Osteoblast (primary cell): ENCODE measurements around the gene NPAS3. TPM values are rescaled to one million over a fixed set of nuclear protein-coding genes. Genes with fewer than 3 reads are reported as not detected.

Experiments used
- DNase-seq: peaks from one replicate; pipeline ENCODE4 v3.0.0; 2011; ENCODE audit warnings: low spot score, mixed read lengths; ENCODE audit not compliant: insufficient read length; ENCODE audit errors: missing footprints
- H2AFZ ChIP-seq: 2 replicates; pipeline ENCODE4 v1.6.0; 2011; ENCODE audit warnings: mild to moderate bottlenecking, low read length
- H3K27ac ChIP-seq: 2 replicates; pipeline ENCODE4 v1.5.1; 2011; ENCODE audit warnings: mild to moderate bottlenecking, low read depth, low read length, moderate library complexity
- H3K27me3 ChIP-seq: 2 replicates; pipeline ENCODE4 v1.6.0; 2012; ENCODE audit warnings: mild to moderate bottlenecking, control low read depth, inconsistent platforms, low read length, moderate library complexity; ENCODE audit not compliant: insufficient read depth
- H3K36me3 ChIP-seq: 2 replicates; pipeline ENCODE4 v1.5.1; 2011; ENCODE audit warnings: mild to moderate bottlenecking, low read length, control low read depth, moderate library complexity; ENCODE audit not compliant: insufficient read depth
- H3K4me1 ChIP-seq: 2 replicates; pipeline ENCODE4 v1.5.1; 2011; ENCODE audit warnings: mild to moderate bottlenecking, low read length, control low read depth, moderate library complexity; ENCODE audit not compliant: insufficient read depth
- H3K4me2 ChIP-seq: 2 replicates; pipeline ENCODE4 v1.6.0; 2011; ENCODE audit warnings: mild to moderate bottlenecking, low read length; ENCODE audit not compliant: insufficient read depth
- H3K4me3 ChIP-seq: fragments of 200-600 bp; sonication (generic); 3 replicates; pipeline ENCODE4 v1.5.1; 2012; ENCODE audit warnings: mild to moderate bottlenecking, low read length, inconsistent platforms; ENCODE audit not compliant: insufficient read depth
- H3K79me2 ChIP-seq: 2 replicates; pipeline ENCODE4 v1.6.0; 2012; ENCODE audit warnings: mild to moderate bottlenecking, low read length, control low read depth, inconsistent platforms; ENCODE audit not compliant: insufficient read depth
- H3K9me3 ChIP-seq: 2 replicates; pipeline ENCODE4 v1.5.1; 2011; ENCODE audit warnings: low read depth, low read length, control low read depth
- H4K20me1 ChIP-seq: 2 replicates; pipeline ENCODE4 v1.6.0; 2012; ENCODE audit warnings: mild to moderate bottlenecking, low read length, control low read depth; ENCODE audit not compliant: insufficient read depth
- CTCF ChIP-seq: IDR thresholded peaks from 2 replicates; pipeline ENCODE4 v1.5.1; 2011; ENCODE audit warnings: mild to moderate bottlenecking, low read depth, low read length, moderate library complexity; ENCODE audit errors: extremely low read depth
- total RNA-seq: library from RNA; depleted of rRNA; stranded (reverse); fragments of >200 nt; gene quantifications from 2 replicates; pipeline ENCODE4 v1.2.3, GENCODE V29; 2012

The NPAS3 gene
- total RNA-seq, 1 donor = 0.72 TPM

- no peaks in the 10 kb centered on the region for H4K20me1 ChIP-seq
- H3K27ac ChIP-seq = no peak overlapping the region
- no peak for TF ChIP-seq CTCF
- no peak for DNase-seq
- no peaks in the 10 kb centered on the region for H3K4me1 ChIP-seq
- H3K9me3 ChIP-seq = no peaks in the 10 kb centered on the region
- no peaks in the 10 kb centered on the region for H3K79me2 ChIP-seq
- no peak overlapping the region for H3K4me3 ChIP-seq
- no peak overlapping the region for H2AFZ ChIP-seq
- no peak overlapping the region for H3K4me2 ChIP-seq
- no peaks in the 10 kb centered on the region for H3K27me3 ChIP-seq
- H3K36me3 ChIP-seq = no peaks in the 10 kb centered on the region
Observed at GRCh38 chr14:33774723-33775470, 836.2 kb downstream of the NPAS3 start.

- Histone ChIP-seq H3K4me2 (no peak overlapping the region), H3K27me3 (no peaks in the 10 kb centered on the region), H3K4me1 (no peaks in the 10 kb centered on the region), H2AFZ (no peak overlapping the region), H3K36me3 (no peaks in the 10 kb centered on the region), H3K79me2 (no peaks in the 10 kb centered on the region), H3K4me3 (no peak overlapping the region), H3K9me3 (no peaks in the 10 kb centered on the region), H3K27ac (no peak overlapping the region), H4K20me1 (no peaks in the 10 kb centered on the region)
- DNase-seq = no peak
- no peak for TF ChIP-seq CTCF
Observed at GRCh38 chr14:33776871-33777270, 838.2 kb downstream of the NPAS3 start.

- H3K4me3 ChIP-seq = no peak overlapping the region
- H2AFZ ChIP-seq = no peak overlapping the region
- no peak for TF ChIP-seq CTCF
- no peaks in the 10 kb centered on the region for H3K4me1 ChIP-seq
- H3K79me2 ChIP-seq = no peaks in the 10 kb centered on the region
- H3K36me3 ChIP-seq = no peaks in the 10 kb centered on the region
- H3K4me2 ChIP-seq = no peak overlapping the region
- no peak for DNase-seq
- no peaks in the 10 kb centered on the region for H3K9me3 ChIP-seq
- peaks cover 4% of the 10 kb centered on the region for H3K27me3 ChIP-seq
- H3K27ac ChIP-seq = no peak overlapping the region
- no peaks in the 10 kb centered on the region for H4K20me1 ChIP-seq
Observed at GRCh38 chr14:33777681-33778080, 839.0 kb downstream of the NPAS3 start.

GRCh38 chr14:33780035-33780434 is 841.4 kb downstream of the NPAS3 start:
- Histone ChIP-seq H3K4me3 (no peak overlapping the region), H3K27ac (no peak overlapping the region), H3K79me2 (no peaks in the 10 kb centered on the region), H2AFZ (no peak overlapping the region), H3K4me1 (no peaks in the 10 kb centered on the region), H3K4me2 (no peak overlapping the region), H3K9me3 (no peaks in the 10 kb centered on the region), H3K36me3 (no peaks in the 10 kb centered on the region), H4K20me1 (no peaks in the 10 kb centered on the region), H3K27me3 (peaks cover 6% of the 10 kb centered on the region)
- no peak for TF ChIP-seq CTCF
- no peak for DNase-seq
